CD8-positive, alpha-beta memory T cell (primary cell): ENCODE measurements around the gene CHKA. TPM values are rescaled to one million over a fixed set of nuclear protein-coding genes. Genes with fewer than 3 reads are reported as not detected.

Experiments
- CTCF ChIA-PET: fragments of 350-600 bp; sonication (Branson Sonifier 250); formaldehyde crosslinking; loops from one replicate; lab custom pipeline; 2021; ENCODE audit warnings: antibody characterized with exemption; lab: Charles Lee
- POLR2A ChIA-PET: fragments of 350-600 bp; sonication (Branson Sonifier 250); formaldehyde crosslinking; loops from one replicate; lab custom pipeline; 2021; ENCODE audit warnings: antibody characterized with exemption; lab: Charles Lee
- DNase-seq, 5 donors: peaks; one replicate each; pipeline versions ENCODE4 v3.0.0 to v3.0.0-alpha.2; 2020 to 2022; ENCODE audit warnings: mixed read lengths in 1 of 5
- H3K27ac ChIP-seq: one replicate; pipeline ENCODE4 v1.7.0; 2013; ENCODE audit warnings: low read depth, mild to moderate bottlenecking, low read length, moderate library complexity
- H3K27me3 ChIP-seq: 2 replicates; pipeline ENCODE4 v1.7.0; 2013; ENCODE audit warnings: low read length, mild to moderate bottlenecking; ENCODE audit not compliant: insufficient read depth, poor library complexity, severe bottlenecking
- H3K36me3 ChIP-seq: 2 replicates; pipeline ENCODE4 v1.7.0; 2013; ENCODE audit warnings: mild to moderate bottlenecking, low read length, moderate library complexity; ENCODE audit not compliant: insufficient read depth
- H3K4me1 ChIP-seq: 2 replicates; pipeline ENCODE4 v1.7.0; 2013; ENCODE audit warnings: mild to moderate bottlenecking, low read length, moderate library complexity; ENCODE audit not compliant: insufficient read depth
- H3K4me3 ChIP-seq: 2 replicates; pipeline ENCODE4 v1.7.0; 2013; ENCODE audit warnings: mild to moderate bottlenecking, low read length
- H3K9me3 ChIP-seq: 2 replicates; pipeline ENCODE4 v1.7.0; 2013; ENCODE audit warnings: mild to moderate bottlenecking, low read length
- H3K27ac Mint-ChIP-seq, 8 donors: one replicate each; pipeline ENCODE4 v1.8.0; 2020 to 2021; ENCODE audit warnings: mixed read lengths in 8 of 8, mild to moderate bottlenecking in 6 of 8, inconsistent platforms in 3 of 8, moderate library complexity in 3 of 8
- H3K27me3 Mint-ChIP-seq, 2 donors: one replicate each; pipeline ENCODE4 v1.8.0; 2020 to 2021; ENCODE audit warnings: mixed read lengths in 2 of 2, mild to moderate bottlenecking in 1 of 2, moderate library complexity in 1 of 2
- H3K36me3 Mint-ChIP-seq, 3 donors: one replicate each; pipeline ENCODE4 v1.8.0; 2020 to 2021; ENCODE audit warnings: mixed read lengths in 3 of 3, inconsistent platforms in 1 of 3, mild to moderate bottlenecking in 1 of 3
- H3K4me1 Mint-ChIP-seq, 3 donors: one replicate each; pipeline ENCODE4 v1.8.0; 2020 to 2021; ENCODE audit warnings: mixed read lengths in 3 of 3, inconsistent platforms in 1 of 3, mild to moderate bottlenecking in 1 of 3
- H3K4me3 Mint-ChIP-seq, 7 donors: one replicate each; pipeline ENCODE4 v1.8.0; 2020 to 2021; ENCODE audit warnings: mixed read lengths in 7 of 7, mild to moderate bottlenecking in 6 of 7, moderate library complexity in 4 of 7, inconsistent platforms in 2 of 7
- H3K9me3 Mint-ChIP-seq, 5 donors: one replicate each; pipeline ENCODE4 v1.8.0; 2020 to 2022; ENCODE audit warnings: mixed read lengths in 5 of 5, mild to moderate bottlenecking in 3 of 5, moderate library complexity in 2 of 5, inconsistent platforms in 1 of 5
- polyA plus RNA-seq: library from polyadenylated mRNA; unstranded; fragments of 300-500 nt; fragmentation: Illumina TruSeq; gene quantifications from one replicate; pipeline ENCODE4 v1.2.3, GENCODE V29; 2021
- total RNA-seq, 2 experiments: library from RNA; stranded (reverse); gene quantifications; one replicate each; pipeline ENCODE4 v1.2.3, GENCODE V29; 2021

Gene CHKA
- total and polyA plus RNA-seq, 3 experiments from 2014 or later, result 3.1 to 14.0 (median 11.6) TPM

DNA sequence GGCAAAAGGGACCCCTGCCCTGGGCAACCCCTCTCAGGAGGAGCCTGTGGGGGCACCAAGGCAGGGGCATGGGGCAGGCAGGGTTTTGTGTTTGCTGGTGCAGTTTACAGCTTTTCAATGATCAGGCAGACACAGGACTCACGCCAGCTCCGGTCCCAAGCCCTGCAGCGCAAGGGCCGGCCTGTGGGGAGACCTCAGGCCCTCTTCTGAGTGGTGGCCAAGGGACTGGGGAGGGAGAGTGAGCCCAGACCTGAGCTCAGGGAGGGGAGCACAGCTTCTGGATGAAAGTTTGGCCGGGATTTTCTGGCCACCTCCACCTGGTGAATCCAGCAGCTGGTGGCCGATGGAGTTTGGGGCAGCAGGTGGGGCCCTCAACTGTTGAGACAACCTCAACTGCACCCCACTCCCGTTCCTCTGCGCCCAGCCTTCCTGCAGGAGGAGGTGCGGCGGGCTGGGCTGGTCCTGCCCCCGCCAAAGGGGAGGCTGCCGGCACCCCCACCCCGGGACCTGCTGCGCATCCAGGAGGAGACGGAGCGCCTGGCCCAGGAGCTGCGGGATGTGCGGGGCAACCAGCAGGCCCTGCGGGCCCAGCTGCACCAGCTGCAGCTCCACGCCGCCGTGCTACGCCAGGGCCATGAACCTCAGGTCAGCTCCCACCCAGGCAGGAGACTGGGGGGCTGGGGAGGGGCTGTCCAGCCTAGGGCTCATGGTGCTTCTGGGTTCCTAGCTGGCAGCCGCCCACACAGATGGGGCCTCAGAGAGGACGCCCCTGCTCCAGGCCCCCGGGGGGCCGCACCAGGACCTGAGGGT lies 78.8 kb downstream of the CHKA start:
- Mint-ChIP-seq H3K9me3 (no peaks in the 10 kb centered on the region), H3K36me3 (peaks cover 0 to 38% (median 0%) of the 10 kb centered on the region in 3 donors), H3K27me3 (no peaks in the 10 kb centered on the region), H3K27ac (peak overlapping the region in 3 of 8 donors; percentile 52 to 72 (median 56)), H3K4me3 (peak overlapping the region in 1 of 7 donors; percentile 54), H3K4me1 (peaks cover 12 to 27% (median 15%) of the 10 kb centered on the region in 3 donors)
- H3K27me3 ChIP-seq, result no peaks in the 10 kb centered on the region
- H3K4me1 ChIP-seq, result peaks cover 34% of the 10 kb centered on the region
- H3K4me3 ChIP-seq, result no peak overlapping the region
- ChIA-PET CTCF (no interaction called here), POLR2A (interaction anchor here (2.5 kb wide), 1 partner anchor 12 kb away, joined by 7 read pairs; the partner anchor contains the start of gene NDUFS8)
- H3K27ac ChIP-seq, result peak overlapping the region; percentile 61
- no peaks in the 10 kb centered on the region for H3K36me3 ChIP-seq
- H3K9me3 ChIP-seq, result no peaks in the 10 kb centered on the region
- peak in 1 of 5 donors; percentile 43 for DNase-seq

DNA sequence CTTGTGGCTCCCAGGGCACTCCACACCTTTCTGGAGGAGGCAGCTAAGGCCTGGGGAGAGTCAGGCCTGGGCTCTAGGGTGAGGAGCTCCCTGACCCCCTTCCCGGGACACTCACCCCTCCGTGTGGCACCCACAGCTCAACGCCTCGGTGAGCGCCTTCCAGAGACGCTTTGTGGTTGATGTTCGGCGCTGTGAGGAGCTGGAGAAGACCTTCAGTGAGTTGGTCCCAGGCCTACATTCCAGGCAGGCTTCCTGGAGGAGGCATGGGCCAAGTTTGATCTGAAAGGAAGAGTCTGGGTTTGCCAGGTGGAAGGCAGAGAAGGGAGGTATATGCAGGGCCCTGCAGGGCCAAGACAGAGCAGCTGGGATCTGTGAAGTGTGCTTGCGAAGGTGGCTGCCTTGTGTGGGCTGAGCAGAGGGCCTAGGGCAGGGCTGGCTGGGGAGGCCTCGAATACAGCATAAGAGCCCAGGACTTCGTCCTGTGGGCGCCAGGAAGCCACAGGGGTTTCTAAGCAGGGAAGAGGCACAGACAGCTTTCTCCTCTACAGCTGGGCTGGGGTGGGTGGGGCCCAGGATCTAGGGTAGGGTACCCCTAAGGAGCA lies 79.5 kb downstream of the CHKA start:
- no peaks in the 10 kb centered on the region for H3K36me3 ChIP-seq
- peaks cover 19 to 34% (median 22%) of the 10 kb centered on the region in 3 donors for H3K4me1 Mint-ChIP-seq

GRCh38 chr11:68040957-68041591 lies 80.1 kb downstream of the CHKA start:
- Mint-ChIP-seq H3K4me3 (peak overlapping the region; percentile 88 to 98 (median 92)), H3K27me3 (no peaks in the 10 kb centered on the region), H3K27ac (peak overlapping the region; percentile 90 to 98 (median 95)), H3K9me3 (no peaks in the 10 kb centered on the region), H3K4me1 (peaks cover 21 to 40% (median 25%) of the 10 kb centered on the region in 3 donors), H3K36me3 (peaks cover 0 to 32% (median 0%) of the 10 kb centered on the region in 3 donors)
- CTCF ChIA-PET, result no interaction called here
- Histone ChIP-seq H3K9me3 (no peaks in the 10 kb centered on the region), H3K27ac (peak overlapping the region; percentile 92), H3K36me3 (no peaks in the 10 kb centered on the region), H3K4me1 (peaks cover 47% of the 10 kb centered on the region), H3K27me3 (no peaks in the 10 kb centered on the region), H3K4me3 (peak overlapping the region; percentile 71)
- DNase-seq, result peak in 1 of 5 donors; percentile 48
- POLR2A ChIA-PET, result interaction anchor here (0.6 to 2.5 kb wide), 3 partner anchors 10 to 13 kb away, joined by 3 to 7 read pairs (median 4); partner anchors contain the start of gene NDUFS8

More for the DNA sequence above, 79.5 kb downstream of the CHKA start:
- Histone ChIP-seq H3K27ac (peak overlapping the region; percentile 92), H3K27me3 (no peaks in the 10 kb centered on the region), H3K9me3 (no peaks in the 10 kb centered on the region), H3K4me3 (no peak overlapping the region), H3K4me1 (peaks cover 41% of the 10 kb centered on the region)
- Mint-ChIP-seq H3K27me3 (no peaks in the 10 kb centered on the region), H3K27ac (peak overlapping the region; percentile 51 to 87 (median 70)), H3K36me3 (peaks cover 0 to 37% (median 0%) of the 10 kb centered on the region in 3 donors), H3K9me3 (no peaks in the 10 kb centered on the region), H3K4me3 (peak overlapping the region; percentile 19 to 69 (median 54))
- POLR2A ChIA-PET, result interaction anchor here (2.5 kb wide), 1 partner anchor 11 kb away, joined by 7 read pairs; the partner anchor contains the start of gene NDUFS8
- DNase-seq, result peak in 1 of 5 donors; percentile 33
- CTCF ChIA-PET, result no interaction called here

DNA sequence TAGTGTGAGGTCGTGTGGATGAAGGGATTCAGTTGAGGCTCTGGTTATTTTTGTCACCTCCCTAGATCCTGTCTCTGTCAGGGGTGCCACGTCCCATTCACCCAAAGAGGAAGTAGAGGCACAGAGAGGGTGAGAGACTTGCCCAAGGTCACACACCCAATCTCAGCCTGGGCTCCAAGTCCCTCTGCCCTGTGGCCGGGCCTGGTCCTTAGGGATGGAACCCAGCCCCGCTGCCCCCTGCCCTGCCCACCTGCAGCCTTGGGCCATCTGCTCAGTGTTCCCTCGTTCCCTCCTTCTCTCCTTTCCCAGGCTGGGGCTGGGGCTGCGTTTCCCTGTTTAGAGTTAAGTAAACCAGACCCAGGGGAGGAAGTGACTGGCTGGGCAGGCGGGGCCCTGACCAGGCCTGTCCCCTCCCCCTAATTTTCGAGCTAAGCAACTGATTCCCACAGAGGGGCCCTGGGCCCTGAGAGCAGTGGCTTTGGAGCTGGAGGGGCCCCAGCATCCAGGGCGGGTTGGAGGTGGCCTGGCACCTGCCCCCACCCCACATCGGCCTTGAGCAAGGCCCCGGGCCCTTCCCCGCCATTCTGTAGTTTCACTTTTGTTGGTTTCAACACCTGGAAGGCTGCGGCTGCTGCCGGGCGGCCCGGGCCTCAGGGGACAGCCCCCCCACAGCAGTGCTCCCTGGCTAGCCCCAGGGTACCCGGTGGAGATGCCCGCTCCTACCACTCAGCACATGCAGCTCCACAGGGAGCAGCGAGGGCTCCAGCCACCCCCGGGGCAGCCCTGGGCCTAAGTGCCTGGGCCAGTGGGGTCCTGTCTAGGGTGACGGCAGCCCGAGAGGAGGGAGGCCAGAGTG lies 80.9 kb downstream of the CHKA start:
- Mint-ChIP-seq H3K27ac (peak overlapping the region; percentile 90 to 98 (median 95)), H3K9me3 (no peaks in the 10 kb centered on the region), H3K36me3 (peaks cover 0 to 29% (median 0%) of the 10 kb centered on the region in 3 donors), H3K4me3 (peak overlapping the region; percentile 88 to 98 (median 92)), H3K27me3 (no peaks in the 10 kb centered on the region), H3K4me1 (peaks cover 21 to 40% (median 25%) of the 10 kb centered on the region in 3 donors)
- POLR2A ChIA-PET, result interaction anchor here (0.6 to 2.5 kb wide), 4 partner anchors 10 to 801 kb away, joined by 3 to 7 read pairs (median 4); partner anchors contain the start of gene NDUFS8
- peak in 4 of 5 donors; percentile 25 to 70 (median 59) for DNase-seq
- Histone ChIP-seq H3K36me3 (no peaks in the 10 kb centered on the region), H3K27ac (peak overlapping the region; percentile 92), H3K27me3 (no peaks in the 10 kb centered on the region), H3K4me3 (peak overlapping the region; percentile 71), H3K4me1 (peaks cover 47% of the 10 kb centered on the region), H3K9me3 (no peaks in the 10 kb centered on the region)
- CTCF ChIA-PET, result no interaction called here

- H3K27me3 Mint-ChIP-seq, result no peaks in the 10 kb centered on the region
- DNase-seq, result peak in 1 of 5 donors; percentile 50
- H3K4me1 ChIP-seq, result peaks cover 47% of the 10 kb centered on the region
- peak overlapping the region; percentile 90 to 98 (median 95) for H3K27ac Mint-ChIP-seq
- H3K4me3 ChIP-seq, result peak overlapping the region; percentile 71
- no peaks in the 10 kb centered on the region for H3K9me3 ChIP-seq
- H3K36me3 ChIP-seq, result no peaks in the 10 kb centered on the region
- POLR2A ChIA-PET, result interaction anchor here (1.0 to 2.5 kb wide), 4 partner anchors 9 to 801 kb away, joined by 3 to 7 read pairs (median 4); partner anchors contain the start of genes NDUFS8 and UNC93B1
- no peaks in the 10 kb centered on the region for H3K9me3 Mint-ChIP-seq
- no peaks in the 10 kb centered on the region for H3K27me3 ChIP-seq
- peaks cover 0 to 27% (median 0%) of the 10 kb centered on the region in 3 donors for H3K36me3 Mint-ChIP-seq
- peak overlapping the region; percentile 92 for H3K27ac ChIP-seq
- peak overlapping the region; percentile 88 to 98 (median 92) for H3K4me3 Mint-ChIP-seq
- CTCF ChIA-PET, result no interaction called here
- H3K4me1 Mint-ChIP-seq, result peaks cover 21 to 40% (median 25%) of the 10 kb centered on the region in 3 donors
Observed at GRCh38 chr11:68039526-68040086, 81.6 kb downstream of the CHKA start.

- DNase-seq, result peak; percentile 42 to 64 (median 48)
- H3K4me1 ChIP-seq, result peaks cover 47% of the 10 kb centered on the region
Observed at GRCh38 chr11:68038718-68039525, 82.3 kb downstream of the CHKA start, which contains the start of gene TCIRG1. Gene TCIRG1, plus strand, starts transcription at chr11:68039025. Its CDS starts 2,247 bp downstream, at chr11:68041272.

More at GRCh38 chr11:68038718-68039525, 82.3 kb downstream of the CHKA start, which contains the start of gene TCIRG1:
- Mint-ChIP-seq H3K9me3 (no peaks in the 10 kb centered on the region), H3K36me3 (peaks cover 0 to 24% (median 0%) of the 10 kb centered on the region in 3 donors), H3K4me3 (peak within 1 kb of the TSS; percentile 88 to 98 (median 92)), H3K27ac (peak within 1 kb of the TSS; percentile 90 to 98 (median 95)), H3K27me3 (no peaks in the 10 kb centered on the region), H3K4me1 (peaks cover 21 to 40% (median 25%) of the 10 kb centered on the region in 3 donors)
- ChIA-PET POLR2A (interaction anchor here (1.0 to 1.6 kb wide), 3 partner anchors 12 to 800 kb away, joined by 3 to 4 read pairs (median 4); partner anchors contain the start of gene UNC93B1), CTCF (interaction anchor here (1.5 to 1.9 kb wide), 2 partner anchors 29 to 45 kb away, joined by 4 to 6 read pairs; partner anchors contain the start of gene ALDH3B1)
- no peaks in the 10 kb centered on the region for H3K9me3 ChIP-seq
- H3K27ac ChIP-seq, result peak within 1 kb of the TSS; percentile 92
- H3K27me3 ChIP-seq, result no peaks in the 10 kb centered on the region
- peaks cover 4% of the 10 kb centered on the region for H3K36me3 ChIP-seq
- H3K4me3 ChIP-seq, result peak within 1 kb of the TSS; percentile 71
